Muscle of leg (tissue), 11 donors: ENCODE data around the gene PAFAH2. TPM values are rescaled to one million over a fixed set of nuclear protein-coding genes. Genes with fewer than 3 reads are reported as not detected.

Experiments used
- DNase-seq: peaks from one replicate; pipeline ENCODE4 v3.0.0; 2013
- H3K27ac ChIP-seq: one replicate; pipeline ENCODE4 v1.5.1; 2013; ENCODE audit warnings: mild to moderate bottlenecking, low read length, control low read depth
- H3K27me3 ChIP-seq: one replicate; pipeline ENCODE4 v1.6.1; 2013; ENCODE audit warnings: low read length; ENCODE audit not compliant: control insufficient read depth, insufficient read depth
- H3K36me3 ChIP-seq: one replicate; pipeline ENCODE4 v1.6.1; 2013; ENCODE audit warnings: low read length; ENCODE audit not compliant: control insufficient read depth, insufficient read depth
- H3K4me1 ChIP-seq: one replicate; pipeline ENCODE4 v1.6.1; 2013; ENCODE audit warnings: low read length; ENCODE audit not compliant: control insufficient read depth, insufficient read depth
- H3K4me3 ChIP-seq: one replicate; pipeline ENCODE4 v1.5.1; 2013; ENCODE audit warnings: low read length, control low read depth
- H3K9me3 ChIP-seq: replicated peaks from 2 replicates; pipeline ENCODE4 v1.6.1; 2013; ENCODE audit warnings: low read depth, low read length; ENCODE audit not compliant: control insufficient read depth
- WGBS: methylation state at CpG from one replicate; pipeline ENCODE4 v1.1.5; 2013; ENCODE audit warnings: missing lambda C conversion rate; ENCODE audit not compliant: insufficient coverage; 5-methylcytosine and 5-hydroxymethylcytosine counted together
- polyA plus RNA-seq, 8 donors: library from polyadenylated mRNA; unstranded; fragments of 120-200 nt; gene quantifications; one replicate each; pipeline versions ENCODE4 v1.2.1 to v1.2.3, GENCODE V29; 2013; ENCODE audit warnings: inconsistent platforms in 1 of 8, low replicate concordance in 1 of 8; ENCODE audit not compliant: insufficient read length in 8 of 8, insufficient read depth in 1 of 8
- total RNA-seq: library from RNA; stranded (reverse); fragments of 120-200 nt; gene quantifications from one replicate; pipeline ENCODE4 v1.2.4, GENCODE V29; 2013

The PAFAH2 gene
- total and polyA plus RNA-seq, 9 donors = 42.1 to 78.5 (median 55.6) TPM

DNA sequence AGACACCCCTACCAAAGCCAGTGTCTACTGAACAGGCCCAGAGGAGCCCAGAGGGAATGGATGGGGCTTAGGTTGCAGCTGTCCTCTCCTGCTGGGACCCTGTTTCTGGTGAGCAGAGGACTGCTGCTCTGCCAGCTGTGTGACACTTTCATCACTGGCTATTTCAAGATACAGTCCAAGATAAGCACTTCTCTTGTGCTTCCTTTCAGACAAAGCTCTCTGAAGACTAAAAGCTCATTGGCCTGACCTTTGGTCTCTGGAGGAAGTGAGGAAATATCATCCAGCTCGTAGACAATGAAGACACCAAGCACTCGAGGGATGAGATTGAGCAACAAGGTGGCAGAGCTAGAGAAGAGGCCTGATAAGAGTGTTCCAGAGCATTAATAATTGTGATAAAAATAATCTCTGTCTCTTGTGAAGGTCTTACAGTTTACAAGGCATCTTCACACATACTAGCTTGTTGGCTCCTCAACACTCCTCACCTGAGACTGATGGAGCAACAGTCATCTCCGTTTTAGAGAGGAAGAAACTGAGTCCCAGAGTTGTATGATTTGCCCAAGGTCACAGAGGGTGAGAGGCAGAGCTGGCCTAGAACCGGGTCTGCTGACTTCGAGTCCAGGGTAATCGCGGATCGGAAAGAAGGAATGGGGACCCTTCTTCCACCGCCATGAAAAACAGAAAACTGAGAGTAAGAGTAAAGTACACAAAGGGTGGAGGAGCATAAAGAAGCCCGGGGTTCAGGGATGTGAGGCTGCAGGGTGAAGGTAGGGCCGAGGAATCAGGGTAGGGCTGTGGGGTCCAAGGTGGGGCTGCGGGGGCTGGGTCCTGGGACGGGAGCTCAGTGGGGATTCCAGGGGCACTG, 666 bp downstream of the PAFAH2 start:
- WGBS = 0% methylated on average over 9 of the region's 13 CpGs
- no peaks in the 10 kb centered on the region for H3K36me3 ChIP-seq
- H3K9me3 ChIP-seq = no peaks in the 10 kb centered on the region
- no peaks in the 10 kb centered on the region for H3K27me3 ChIP-seq
- H3K4me3 ChIP-seq = peak overlapping the region; percentile 76
- H3K4me1 ChIP-seq = peaks cover 48% of the 10 kb centered on the region
- H3K27ac ChIP-seq = peak overlapping the region; percentile 96
- peak; percentile 81 for DNase-seq

DNA sequence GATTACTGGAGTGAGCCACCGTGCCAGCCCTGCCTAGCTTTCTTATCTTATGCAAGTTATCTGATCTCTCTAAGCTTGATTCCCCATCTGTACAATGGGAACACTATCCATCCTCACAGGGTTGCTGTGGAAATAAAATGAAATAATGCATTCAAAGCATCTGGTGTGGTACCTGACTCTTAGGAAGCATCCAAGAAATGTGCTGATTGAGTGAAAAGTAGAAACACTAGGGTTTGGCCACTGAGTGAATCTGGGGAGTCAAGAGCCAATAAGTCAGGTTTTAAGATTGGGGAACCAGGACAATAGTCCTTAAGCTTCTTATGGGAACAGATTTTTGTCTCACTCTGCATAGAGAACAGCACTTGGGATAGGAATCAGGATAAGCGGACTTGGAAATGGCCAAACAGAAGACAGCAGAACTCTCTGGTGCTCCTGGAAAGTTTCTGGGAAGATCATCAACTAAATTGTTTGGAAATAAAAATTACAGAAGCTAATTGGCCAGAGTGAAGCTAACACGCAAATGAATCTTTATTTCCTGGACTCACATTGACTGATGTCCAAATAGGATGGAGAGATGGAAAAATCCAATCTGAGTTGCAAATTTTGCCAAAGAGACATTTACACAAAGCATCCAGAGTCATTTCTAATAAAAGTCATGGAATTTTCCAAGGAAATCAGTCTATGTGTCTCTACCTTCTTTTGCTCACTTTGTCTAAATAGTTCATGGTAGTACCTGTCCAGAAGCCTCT, 3.3 kb downstream of the PAFAH2 start:
- Histone ChIP-seq H3K36me3 (no peaks in the 10 kb centered on the region), H3K4me3 (no peak overlapping the region), H3K27me3 (no peaks in the 10 kb centered on the region), H3K27ac (peak overlapping the region; percentile 76), H3K4me1 (peaks cover 63% of the 10 kb centered on the region), H3K9me3 (no peaks in the 10 kb centered on the region)
- peak; percentile 90 for DNase-seq
- 80% methylated on average over 2 of the region's 3 CpGs for WGBS

DNA sequence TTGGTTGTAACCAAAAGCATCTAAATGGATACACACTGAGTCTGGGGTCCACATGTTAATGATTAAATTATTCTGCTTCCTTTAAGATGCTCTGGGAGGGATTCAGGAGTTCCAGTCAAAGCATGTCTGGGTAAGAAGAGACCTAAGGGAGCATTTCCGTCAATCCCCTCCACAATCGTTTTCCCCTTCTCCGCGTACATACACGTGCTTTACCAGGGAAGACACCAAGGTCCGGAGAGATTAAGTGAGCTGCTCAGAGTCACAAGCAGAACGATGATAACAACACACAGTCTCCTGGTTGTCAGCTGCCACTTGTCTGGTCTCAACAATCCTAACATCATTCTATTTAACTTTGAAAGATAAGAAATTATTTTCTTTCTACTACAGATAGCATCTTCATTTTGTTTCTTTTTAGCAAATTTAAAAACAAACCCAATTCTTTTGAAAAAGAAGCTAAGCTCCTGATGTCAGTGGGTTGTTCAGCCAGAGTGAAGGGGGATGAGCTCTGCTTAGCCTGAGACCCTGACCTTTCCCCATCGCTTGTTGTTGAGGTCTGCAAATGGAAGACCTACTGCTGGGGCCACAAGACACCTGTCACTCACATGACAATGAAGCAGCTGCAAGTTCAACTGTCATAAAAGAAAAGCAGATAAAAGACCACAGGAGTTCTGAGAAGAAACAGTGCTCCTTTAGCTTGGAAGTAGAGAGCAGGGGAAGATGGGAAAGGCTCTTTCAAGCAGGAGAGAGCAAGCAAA, 4.5 kb downstream of the PAFAH2 start:
- Histone ChIP-seq H3K36me3 (no peaks in the 10 kb centered on the region), H3K4me1 (peaks cover 55% of the 10 kb centered on the region), H3K4me3 (no peak overlapping the region), H3K9me3 (no peaks in the 10 kb centered on the region), H3K27me3 (no peaks in the 10 kb centered on the region), H3K27ac (peak overlapping the region; percentile 76)
- 87% methylated on average over 5 of the region's 8 CpGs for WGBS
- DNase-seq = no peak

DNA sequence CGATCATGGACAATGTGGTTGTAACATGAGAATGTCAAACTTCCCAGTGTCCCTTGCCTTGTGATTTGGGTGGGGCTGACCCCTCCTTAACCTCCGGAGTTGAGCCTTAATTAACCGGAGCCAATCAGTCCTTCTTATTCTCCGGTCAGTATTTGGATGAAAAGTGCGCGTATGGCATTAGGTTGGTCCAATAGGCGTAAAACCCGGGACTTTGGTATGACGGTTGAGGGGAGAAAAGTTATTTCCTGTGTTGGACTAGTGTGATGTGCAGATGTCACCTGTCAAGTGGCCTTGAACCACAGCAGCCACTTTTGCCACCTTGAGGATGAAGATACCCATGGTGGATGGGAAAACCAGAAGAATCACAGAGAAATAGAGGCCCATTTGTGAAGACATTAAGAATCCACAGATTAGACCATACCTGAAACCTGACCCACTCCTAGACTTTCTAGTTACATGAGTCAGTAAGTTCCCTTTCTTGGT, 5.1 kb downstream of the PAFAH2 start:
- peaks cover 53% of the 10 kb centered on the region for H3K4me1 ChIP-seq
- no peak for DNase-seq
- H3K36me3 ChIP-seq = peaks cover 2% of the 10 kb centered on the region
- no peaks in the 10 kb centered on the region for H3K9me3 ChIP-seq
- H3K4me3 ChIP-seq = no peak overlapping the region
- WGBS = 82% methylated on average over 6 of the region's 9 CpGs
- H3K27me3 ChIP-seq = no peaks in the 10 kb centered on the region
- peak overlapping the region; percentile 76 for H3K27ac ChIP-seq

DNA sequence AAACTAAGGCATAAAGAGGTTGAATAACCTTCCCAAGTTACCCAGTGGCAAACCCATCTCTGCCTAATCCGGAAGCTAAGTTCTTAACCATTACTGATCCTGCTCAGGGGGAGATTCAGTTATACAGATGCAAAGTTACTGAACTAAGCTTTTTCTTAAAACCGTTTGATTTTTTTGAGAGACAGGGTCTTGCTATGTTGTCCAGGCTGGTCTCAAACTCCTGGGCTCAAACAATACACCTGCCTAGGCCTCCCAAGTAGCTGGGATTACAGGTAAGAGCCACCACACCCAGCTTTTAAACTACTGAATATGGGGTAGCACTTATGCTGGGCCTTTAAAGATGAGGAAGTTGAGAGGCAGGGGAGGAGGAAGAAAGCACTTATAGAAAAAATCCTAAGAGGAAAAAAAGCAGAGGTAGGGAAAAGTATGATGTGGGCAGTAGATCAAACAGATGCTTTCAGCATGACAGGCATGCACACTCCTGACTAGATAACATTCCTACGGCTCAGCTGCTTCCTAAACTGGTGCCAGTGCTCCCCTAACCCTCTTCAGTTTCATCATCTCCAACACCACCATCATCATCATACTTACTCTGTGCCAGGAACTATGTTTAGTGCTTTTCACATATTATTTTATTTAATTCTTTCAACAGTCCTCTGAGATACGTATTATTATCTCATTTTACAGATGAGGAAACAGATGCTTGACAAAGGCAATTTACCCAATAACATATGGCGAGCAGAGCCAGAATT, 5.8 kb downstream of the PAFAH2 start:
- H3K27ac ChIP-seq = peak overlapping the region; percentile 76
- H3K36me3 ChIP-seq = peaks cover 7% of the 10 kb centered on the region
- H3K4me1 ChIP-seq = peaks cover 51% of the 10 kb centered on the region
- no peak for DNase-seq
- H3K27me3 ChIP-seq = no peaks in the 10 kb centered on the region
- H3K9me3 ChIP-seq = no peaks in the 10 kb centered on the region
- 61% methylated on average over 2 of the region's 5 CpGs for WGBS
- H3K4me3 ChIP-seq = no peak overlapping the region

DNA sequence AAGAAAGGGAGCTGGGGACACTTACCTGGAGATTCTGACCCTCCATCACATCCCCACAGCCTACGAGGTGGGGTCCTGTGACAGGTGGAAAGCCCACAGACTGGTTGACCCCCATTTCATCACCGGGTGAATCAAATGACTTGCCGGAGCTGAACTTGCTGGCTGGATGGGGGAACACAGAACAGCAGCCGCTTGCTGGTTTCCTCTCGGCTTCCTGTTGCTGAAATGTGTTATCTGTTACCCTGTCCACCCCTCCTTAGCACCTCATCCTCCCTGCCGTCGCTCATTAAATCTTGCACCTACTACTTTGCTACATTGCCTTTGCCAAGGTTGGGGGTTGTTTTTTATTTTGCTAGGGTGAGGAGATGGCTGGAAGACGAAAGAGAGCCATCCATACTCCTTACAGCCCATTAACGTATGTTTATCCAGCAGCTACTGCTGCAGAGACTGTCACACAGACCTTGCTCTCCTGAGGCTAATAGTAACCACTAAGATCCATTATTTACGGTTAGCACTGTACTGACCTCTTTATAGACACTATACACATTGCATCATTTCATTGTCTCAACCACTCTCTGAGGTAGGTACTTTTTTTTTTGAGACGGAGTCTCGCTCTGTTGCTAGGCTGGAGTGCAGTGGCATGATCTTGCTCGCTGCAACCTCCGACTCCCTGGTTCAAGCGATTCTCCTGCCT, 7.0 kb downstream of the PAFAH2 start:
- no peak overlapping the region for H3K4me3 ChIP-seq
- H3K4me1 ChIP-seq = peaks cover 41% of the 10 kb centered on the region
- WGBS = 73% methylated on average over 8 of the region's 15 CpGs
- no peak for DNase-seq
- no peaks in the 10 kb centered on the region for H3K27me3 ChIP-seq
- H3K27ac ChIP-seq = peak overlapping the region; percentile 84
- no peaks in the 10 kb centered on the region for H3K9me3 ChIP-seq
- H3K36me3 ChIP-seq = peaks cover 7% of the 10 kb centered on the region

DNA sequence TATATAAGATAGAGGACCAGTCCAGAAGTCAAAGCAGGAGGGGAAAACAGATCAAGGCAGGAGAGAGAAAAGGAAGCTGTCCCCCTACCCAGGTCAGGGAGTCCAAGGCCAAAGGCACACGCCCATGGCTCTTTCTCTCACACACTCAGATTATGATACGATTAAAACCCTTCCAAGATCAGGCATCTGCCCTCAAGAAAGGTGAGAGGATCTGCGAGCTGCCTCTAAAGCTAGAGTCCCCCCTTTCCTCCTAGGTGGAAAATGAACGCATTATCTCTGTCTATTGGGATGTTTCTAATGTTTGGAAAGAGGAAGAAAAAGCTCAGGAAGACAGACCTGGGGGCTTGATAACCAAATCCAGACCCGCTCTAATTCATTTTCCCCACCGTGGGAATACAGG, 7.6 kb downstream of the PAFAH2 start:
- Histone ChIP-seq H3K9me3 (no peaks in the 10 kb centered on the region), H3K4me1 (peaks cover 45% of the 10 kb centered on the region), H3K36me3 (peaks cover 13% of the 10 kb centered on the region), H3K4me3 (no peak overlapping the region), H3K27ac (peak overlapping the region; percentile 84), H3K27me3 (no peaks in the 10 kb centered on the region)
- DNase-seq = no peak
- WGBS = no CpG with 5 or more reads among the region's 6 CpGs

DNA sequence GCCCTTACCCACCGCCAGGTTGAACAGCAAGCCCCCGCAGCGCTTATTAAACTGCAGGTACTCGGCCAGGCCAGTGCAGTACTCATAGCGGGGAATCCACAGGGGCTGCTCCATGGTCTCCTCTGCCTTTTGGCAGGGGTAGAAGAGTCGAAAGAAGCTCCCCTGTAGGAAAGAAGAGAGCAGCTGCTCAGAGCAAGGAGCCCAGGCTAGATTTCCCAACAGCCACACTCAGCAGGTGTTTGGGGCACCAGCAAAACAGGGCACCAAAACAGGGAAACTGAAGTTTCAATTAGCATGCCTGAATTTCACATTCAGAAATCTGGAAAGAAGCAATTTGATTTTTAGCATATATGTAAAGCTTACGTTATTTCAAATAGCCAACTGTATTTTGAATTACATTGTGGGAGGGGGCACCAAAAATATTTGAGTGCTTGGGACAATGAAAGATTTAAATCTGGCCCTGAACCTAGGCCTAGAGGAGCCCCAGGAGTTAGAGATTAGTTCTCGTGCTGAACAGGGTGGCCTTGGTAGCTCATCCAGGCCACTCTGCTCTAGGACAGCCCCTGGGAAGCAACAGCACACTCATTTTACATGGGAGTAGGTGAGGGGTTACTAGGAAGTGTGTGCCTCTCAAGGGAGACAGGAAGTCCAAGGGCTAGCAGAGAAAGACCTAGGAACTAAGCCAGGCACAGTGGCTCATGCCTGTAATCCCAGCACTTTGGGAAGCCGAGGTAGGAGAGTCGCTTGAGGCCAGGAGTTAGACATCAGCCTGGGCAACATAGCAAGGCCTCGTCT, 8.2 kb downstream of the PAFAH2 start:
- peak; percentile 29 for DNase-seq
- Histone ChIP-seq H3K36me3 (peaks cover 17% of the 10 kb centered on the region), H3K4me1 (peaks cover 45% of the 10 kb centered on the region), H3K4me3 (peak overlapping the region; percentile 35), H3K27ac (peak overlapping the region; percentile 84), H3K27me3 (no peaks in the 10 kb centered on the region), H3K9me3 (no peaks in the 10 kb centered on the region)
- 78% methylated on average over 5 of the region's 11 CpGs for WGBS
